T-helper 2 cell (primary cell): Measurements from ENCODE around the gene RMC1.
"Not testable (repeated sequence)": the region's sequence is repeated elsewhere in the genome, so short reads cannot be mapped to it uniquely, and the experiment has no call there.

Experiments used
- DNase-seq, 5 experiments: peaks; one replicate each; pipeline versions ENCODE4 v3.0.0 to v3.0.0-alpha.2; 2012 to 2022
- total RNA-seq, 2 donors: gene quantifications; one replicate each; lab custom pipeline; 2026; lab: John Stamatoyannopoulos, UW

RMC1 gene
- 61.3 to 86.7 reads per million in 2 donors for total RNA-seq

GRCh38 chr18:23503038-23503962, at the start of gene RMC1:
Gene RMC1 (plus strand): TSS chr18:23503511. CDS start chr18:23503619, 108 bp downstream.
- DNase-seq, result peak; percentile 92 to 98 (median 96)

DNA sequence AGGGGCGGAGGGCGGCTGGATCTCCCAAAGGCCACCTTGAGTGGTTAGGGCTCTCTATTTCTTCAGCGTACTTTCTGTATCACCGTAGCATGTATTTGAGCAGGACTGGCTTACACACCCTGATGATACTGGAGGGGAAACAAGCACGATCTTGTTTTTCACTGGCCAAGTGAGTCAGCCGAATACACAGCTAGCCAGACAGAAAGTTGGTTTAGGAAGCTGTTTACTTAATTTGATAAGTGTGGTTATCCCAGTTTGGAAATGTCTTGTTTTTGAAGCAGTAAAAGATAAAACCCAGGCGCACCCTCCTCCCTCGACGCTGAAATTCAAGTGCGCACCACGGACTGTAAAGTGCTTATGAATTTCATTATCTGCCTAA, 49.6 kb upstream of the RMC1 start:
- peak in 1 of 5 experiments; percentile 41 for DNase-seq

GRCh38 chr18:23456835-23457234, 46.5 kb upstream of the RMC1 start:
- no peak for DNase-seq

DNA sequence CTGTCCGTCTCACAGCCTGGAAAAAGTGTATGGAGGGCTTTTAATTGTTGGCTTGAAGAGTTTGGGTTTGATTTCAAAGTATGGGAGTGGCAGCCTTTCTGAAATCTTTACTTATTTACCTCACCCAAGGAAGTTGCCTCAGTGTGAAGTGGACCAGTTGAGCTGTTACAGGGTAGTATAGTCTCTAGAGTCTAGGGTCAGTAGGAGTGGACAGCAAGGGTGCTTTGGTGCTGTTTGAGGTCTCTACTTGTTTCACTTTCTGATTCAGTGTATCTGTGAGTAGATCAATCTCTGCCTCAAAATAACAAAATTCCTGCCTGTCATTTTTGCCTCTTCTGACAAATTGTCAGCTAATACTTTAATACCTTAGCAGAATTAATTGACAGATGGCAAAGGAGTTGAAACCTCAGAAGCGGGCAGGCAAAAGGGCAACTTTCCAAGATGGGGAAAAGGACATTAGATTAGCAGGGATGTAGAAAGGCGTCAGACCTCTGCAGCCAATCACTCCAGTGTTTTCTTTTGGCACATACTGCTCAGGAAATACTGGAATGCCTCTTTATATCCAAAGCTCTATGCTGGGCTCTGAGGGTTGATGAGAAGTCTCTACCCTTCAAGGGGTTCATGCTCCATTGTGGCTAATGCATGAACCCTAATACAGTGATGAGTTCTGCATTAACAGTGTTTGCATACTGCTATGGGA, 44.3 kb upstream of the RMC1 start:
- no peak for DNase-seq

DNA sequence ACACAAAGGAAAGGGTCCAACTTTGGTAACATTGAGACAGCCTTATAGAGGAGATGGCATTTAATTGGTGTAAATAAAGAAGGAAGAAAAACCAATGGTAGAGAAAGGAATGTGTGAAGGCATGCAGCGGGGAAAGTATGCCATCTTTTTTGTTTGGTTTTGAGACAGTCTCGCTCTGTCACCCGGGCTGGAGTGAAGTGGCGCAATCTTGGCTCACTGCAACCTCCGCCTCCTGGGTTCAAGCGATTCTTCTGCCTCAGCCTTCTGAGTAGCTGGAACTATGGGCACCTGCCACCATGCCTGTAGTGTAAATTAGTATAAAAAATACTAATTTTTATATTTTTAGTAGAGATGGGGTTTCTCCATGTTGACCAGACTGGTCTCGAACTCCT, 43.8 kb upstream of the RMC1 start:
- no peak for DNase-seq

DNA sequence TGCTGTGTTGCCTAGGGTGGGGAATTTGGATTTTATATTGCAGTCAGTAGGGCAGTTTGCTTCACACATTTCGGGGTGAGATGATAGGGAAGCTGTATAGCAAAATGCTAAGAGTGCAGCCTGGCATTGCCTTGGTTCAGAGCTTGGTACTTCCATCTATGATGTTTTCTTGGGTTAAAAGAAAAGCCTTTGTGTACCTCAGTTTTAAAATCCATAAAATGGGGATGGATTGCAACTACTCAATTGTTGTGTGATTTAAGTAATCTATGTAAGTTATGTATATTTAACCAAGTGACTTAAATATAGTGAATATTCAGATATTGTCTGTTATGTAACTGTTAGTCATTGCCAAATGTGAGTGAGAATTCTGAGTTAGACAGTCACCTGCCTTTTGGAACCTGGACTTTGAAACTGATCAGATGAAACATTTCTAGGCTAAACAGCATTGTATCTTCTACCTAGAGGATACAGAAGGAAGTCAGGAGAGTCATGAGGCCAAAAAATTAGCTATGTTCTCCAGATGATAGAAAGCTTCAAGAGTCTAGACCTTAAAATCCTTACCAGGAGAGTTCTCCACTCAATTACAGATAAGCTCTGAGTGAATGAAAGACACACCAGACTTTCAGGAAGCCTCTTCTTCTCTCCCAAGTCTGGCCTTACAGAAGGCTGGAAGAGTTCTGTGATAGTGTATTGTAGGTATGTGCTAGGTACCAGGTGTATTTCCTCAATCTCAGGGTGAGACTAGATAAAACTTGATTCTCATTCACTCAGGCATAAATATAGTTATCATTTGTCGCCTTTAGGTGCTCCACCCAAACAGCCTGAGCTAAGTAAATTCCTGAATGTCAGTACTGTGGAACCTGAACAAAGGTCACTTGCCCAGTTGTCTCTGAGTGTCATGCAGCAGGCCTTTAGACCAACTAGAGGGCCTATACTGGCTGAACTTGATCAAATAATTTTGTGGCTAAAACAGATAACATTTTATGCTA, 42.7 kb upstream of the RMC1 start:
- DNase-seq, result no peak

GRCh38 chr18:23462876-23463275, 40.4 kb upstream of the RMC1 start:
- DNase-seq, result no peak

DNA sequence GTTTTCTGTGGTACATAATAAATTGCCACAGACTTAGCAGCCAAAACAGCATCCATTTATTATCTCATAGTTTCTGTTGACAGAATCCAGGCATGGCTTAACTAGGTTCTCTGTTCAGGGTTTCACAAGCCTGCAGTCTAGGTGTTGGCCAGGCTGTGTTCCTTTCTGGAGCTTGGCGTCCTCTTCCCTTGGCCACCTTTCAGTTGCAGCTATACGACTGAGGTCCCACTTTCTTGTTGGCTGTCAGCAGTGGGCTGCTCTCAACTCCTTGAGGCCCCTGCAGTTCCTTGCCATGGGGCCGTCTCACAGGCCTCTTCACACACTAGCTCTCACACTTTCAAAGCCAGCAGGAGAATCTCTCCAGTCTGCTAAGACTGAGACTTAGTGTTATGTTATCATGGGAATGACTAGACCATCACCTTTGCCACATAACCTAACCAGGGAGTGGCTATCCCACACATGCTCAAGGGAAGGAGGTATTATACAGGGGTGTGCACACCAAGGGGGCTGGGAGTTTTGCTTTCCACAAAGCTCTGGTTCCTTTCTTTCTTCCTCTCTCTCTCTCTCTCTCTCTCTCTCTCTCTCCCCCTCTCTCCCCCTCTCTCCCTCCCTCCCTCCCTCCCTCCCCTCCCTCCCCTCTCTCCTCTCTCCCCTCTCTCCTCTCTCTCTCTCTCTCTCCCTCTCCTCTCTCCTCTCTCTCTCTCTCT, 34.4 kb upstream of the RMC1 start:
- DNase-seq, result no peak

DNA sequence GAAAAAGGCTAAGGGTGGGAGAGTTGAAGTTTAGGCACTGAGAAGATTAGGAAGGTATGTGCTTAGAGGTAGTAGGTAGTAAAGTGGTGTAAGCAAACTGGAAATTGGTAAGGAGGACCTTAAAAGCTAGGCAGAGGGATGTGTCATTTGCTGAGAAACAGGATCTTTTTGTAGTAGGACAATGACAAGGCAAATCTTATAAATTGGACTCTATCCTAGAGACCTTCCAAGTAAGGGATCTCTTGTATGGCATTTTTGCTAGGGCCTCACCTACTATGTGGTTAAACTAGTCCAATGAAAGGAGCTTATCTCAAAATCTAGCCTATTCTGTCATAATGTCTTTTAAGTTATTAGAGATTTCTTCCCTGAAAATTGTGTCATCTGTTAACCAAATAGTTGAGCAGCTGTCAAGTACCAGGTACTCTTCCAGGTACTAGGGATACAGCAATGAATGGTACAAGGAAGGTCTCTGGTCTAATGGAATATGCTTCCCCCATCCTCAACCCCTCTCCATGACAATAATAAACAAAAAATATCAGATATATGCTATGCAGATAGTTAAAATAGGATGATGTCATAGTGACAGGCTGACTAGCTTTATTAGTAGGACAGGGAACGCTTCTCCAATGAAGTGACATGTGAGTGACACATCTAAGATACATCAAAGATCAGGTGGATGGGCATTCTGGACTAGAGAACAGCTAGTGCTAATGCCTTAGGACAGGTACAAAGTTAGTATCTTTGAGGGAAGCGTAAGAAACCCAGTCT, 32.5 kb upstream of the RMC1 start:
- DNase-seq, result no peak

GRCh38 chr18:23471486-23471885, 31.8 kb upstream of the RMC1 start:
- no peak for DNase-seq

GRCh38 chr18:23479829-23480505, 23.3 kb upstream of the RMC1 start:
- DNase-seq, result no peak

DNA sequence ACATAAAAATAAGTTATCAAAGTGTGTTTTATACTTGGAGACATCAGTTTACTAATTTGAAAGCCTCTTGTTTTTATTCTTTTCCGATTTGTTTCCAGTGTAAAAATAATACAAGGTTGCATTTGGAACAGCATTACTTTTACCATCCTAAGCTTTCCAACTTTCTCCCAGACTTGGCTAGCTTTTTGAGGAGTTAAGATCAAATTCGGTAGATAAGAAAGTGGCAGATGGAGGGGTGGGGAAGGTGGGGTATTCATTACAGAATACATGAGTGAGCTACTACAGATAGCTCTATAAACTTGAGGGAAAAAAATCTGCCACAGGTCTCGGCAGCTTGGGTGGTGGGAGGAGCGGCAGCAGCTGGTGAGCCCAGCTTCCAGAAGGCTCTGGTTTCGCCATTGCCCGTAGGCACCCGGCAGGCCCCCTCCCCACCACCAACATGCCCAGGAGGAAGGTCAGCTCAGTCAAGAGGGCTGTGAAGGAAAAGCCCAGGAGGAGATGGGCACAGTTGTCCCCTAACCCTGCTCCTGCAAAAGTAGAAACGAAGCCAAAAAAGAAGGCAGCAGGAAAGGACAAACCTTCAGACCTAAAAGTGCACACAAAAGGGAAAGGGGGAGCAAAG, 18.6 kb upstream of the RMC1 start:
- no peak for DNase-seq

DNA sequence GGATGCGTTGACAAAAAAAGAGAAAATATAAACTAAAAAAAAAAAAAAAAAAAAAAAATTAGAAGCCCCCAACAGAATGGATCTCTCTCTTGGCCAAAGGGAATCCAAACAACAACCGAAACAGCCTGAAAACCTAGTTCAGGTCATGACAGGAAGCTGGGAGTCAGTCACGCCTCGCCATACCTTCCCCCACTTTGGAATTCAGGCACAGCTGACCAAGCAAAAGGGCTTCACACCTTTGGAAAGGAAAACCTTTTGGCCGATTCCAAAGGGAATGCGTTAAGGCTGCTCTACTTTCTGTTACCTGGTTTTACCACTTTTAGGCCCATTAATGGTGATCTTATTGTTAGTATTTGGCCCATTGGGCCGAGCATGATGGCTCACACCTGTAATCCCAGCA, 17.9 kb upstream of the RMC1 start:
- DNase-seq, result no peak

DNA sequence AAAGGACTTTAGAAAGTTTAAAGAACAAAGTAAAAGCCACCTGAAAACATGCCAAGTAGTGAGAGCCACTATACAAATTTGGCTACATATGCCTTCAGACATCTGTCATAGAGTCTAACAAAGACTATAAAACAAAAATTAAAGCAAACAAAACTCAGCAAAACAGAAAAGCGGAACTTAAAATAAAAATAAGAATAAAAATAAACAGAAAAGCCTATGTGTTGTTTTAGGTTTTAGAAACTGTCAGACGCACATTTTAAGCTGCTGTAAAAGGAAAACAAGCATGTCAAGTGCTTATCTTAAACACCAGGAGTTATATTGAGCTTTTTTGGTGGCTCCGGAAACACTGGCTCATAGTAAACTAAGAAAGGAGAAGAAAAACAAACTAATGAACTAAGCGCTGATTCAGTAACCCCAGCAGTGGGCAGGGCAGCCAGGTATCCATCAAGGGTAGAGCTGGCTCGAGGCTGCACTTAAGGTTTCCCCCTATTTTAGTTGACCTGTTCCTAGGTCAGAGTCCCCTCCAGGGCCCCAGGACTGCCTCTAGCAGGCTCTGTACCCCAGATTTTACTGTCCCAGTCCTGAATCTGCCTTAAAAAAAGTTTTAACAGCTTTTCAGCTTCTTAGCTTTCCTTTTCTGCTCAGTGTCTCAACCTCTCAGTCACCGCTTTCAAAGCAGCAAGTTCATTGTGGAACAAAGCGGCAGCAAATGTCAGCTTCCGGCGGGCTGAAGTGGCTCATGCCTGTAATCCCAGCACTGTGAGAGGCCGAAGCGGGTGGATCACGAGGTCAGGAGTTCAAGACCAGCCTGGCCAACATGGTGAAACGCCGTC, 15.4 kb upstream of the RMC1 start:
- DNase-seq, result peak in 1 of 5 experiments; percentile 54

DNA sequence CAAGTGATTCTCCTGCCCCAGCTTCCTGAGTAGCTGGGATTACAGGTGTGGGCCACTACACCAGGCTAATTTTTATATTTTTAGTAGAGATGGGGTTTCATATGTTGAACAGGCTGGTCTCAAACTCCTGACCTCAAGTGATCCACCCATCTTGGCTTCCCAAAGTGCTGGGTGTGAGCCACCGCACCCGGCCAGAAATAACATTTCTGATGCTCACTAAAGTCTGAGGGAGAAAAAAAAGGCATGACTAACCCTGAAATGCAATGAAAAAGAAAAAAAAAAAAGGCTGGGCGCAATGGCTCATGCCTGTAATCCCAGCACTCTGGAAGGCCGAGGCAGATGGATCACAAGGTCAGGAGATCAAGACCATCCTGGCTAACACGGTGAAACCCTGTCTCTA, 13.7 kb upstream of the RMC1 start:
- not testable (repeated sequence) for DNase-seq

DNA sequence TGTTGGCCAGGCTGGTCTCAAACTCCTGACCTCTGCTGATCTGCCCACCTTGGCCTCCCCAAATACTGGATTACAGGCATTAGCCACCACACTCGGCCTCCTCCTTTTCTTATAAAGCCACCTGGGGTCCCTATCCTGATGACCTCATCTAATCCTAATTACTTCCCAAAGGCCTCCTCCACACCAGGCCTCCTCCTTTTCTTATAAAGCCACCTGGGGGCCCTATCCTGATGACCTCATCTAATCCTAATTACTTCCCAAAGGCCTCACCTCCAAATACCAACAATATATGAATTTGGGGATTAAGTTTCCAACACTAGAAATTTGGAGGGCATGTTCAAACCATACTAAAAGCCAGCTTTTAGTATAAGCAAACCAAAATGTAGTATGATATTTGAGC, 9.7 kb upstream of the RMC1 start:
- no peak for DNase-seq

GRCh38 chr18:23494992-23495391, 8.3 kb upstream of the RMC1 start:
- DNase-seq, result no peak

DNA sequence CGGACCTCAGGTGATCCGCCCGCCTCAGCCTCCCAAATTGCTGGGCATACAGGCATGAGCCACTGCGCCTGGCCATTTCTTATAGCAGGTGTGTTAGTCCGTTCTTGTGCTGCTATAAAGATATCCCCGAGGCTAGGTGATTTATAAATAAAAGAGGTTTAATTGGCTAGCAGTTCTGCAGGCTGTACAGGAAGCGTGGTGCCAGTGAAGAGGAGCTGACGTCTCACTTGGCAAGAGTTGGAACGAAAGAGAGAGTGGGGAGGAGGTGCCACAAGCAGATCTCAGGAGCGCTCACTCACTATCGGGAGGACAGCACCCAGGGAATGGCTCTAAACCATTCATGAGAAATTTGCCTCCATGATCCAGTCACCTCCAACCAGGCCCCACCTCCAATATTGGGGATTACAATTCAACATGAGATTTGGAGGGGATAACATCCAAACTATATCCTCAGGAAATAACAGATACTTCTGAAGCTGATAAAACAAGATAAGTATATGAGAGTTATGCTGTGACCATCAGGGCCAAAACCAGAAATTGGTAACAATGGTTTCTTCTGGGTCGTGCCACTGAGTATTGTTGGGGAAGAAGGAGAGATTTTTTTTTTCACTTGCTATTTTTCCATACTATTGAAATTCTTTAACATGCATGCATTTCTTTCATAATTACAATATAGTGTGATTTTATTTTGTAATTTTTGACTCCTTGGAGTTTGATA, 7.4 kb upstream of the RMC1 start:
- no peak for DNase-seq

DNA sequence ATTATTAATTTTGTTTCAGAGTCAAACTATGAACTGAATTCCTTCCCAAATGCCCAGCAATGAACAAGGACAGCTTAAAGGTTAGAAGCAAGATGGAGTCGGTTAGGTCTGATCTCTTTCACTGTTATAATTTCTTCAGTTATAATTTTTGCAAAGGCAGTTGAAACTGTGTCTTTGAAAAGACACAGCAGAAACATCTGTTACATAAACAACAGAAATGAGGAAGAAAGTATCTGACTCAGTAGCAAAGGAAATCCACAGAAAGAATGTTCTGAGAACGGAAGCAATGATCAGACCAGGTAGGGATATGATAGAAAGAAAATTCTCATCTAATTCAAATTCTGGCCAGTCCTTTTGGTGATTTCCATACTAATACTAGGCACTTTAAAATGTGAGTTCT, 5.2 kb upstream of the RMC1 start:
- DNase-seq, result no peak
